HepG2 (cell line): ENCODE data around the gene CLCN1. TPM values are rescaled to one million over a fixed set of nuclear protein-coding genes. Genes with fewer than 3 reads are reported as not detected.
A peak's percentile ranks its signal among the peaks of the same experiment; 100 is the strongest.

ENCODE experiments used
- ATAC-seq: fragments of 200-7000 bp; cut with Tn5 transposase; 3 replicates; pipeline ENCODE4 v1.9.1; 2020; ENCODE audit warnings: mild to moderate bottlenecking, moderate library complexity
- BruUV-seq: library from RNA; stranded (reverse); fragments of 400-500 nt; replicated peaks from 2 replicates; lab custom pipeline; 2021; lab: Mats Ljungman, UMichigan
- CTCF ChIA-PET: fragments of 300-600 bp; formaldehyde crosslinking; extraction: SDS; loops from one replicate; lab custom pipeline; 2021; ENCODE audit warnings: low total read pairs, inconsistent platforms, low intra/inter-chr PET ratio; lab: Yijun Ruan, JAX
- POLR2A ChIA-PET: fragments of 350-600 bp; sonication (Branson Sonifier 250); formaldehyde crosslinking; loops from one replicate; lab custom pipeline; 2020; ENCODE audit warnings: antibody characterized with exemption, inconsistent platforms; lab: Yijun Ruan, JAX
- DNase-seq: peaks from one replicate; pipeline ENCODE4 v3.0.0-alpha.2; 2015; ENCODE audit warnings: low spot score
- FAIRE-seq: peaks from 3 replicates; lab custom pipeline; 2011; peaks lifted over from hg19 to GRCh38; lab: Jason Lieb, UNC
- H2AFZ ChIP-seq: one replicate; pipeline ENCODE4 v1.6.1; 2011; ENCODE audit warnings: low read length, inconsistent platforms
- H3K27ac ChIP-seq: fragments of 300-600 bp; 3 replicates; pipeline ENCODE4 v1.8.0; 2011; ENCODE audit warnings: mixed run types, mild to moderate bottlenecking, mixed read lengths, low read length, inconsistent platforms; ENCODE audit not compliant: insufficient read depth; ENCODE audit errors: extremely low read length
- H3K27me3 ChIP-seq, 2 experiments: fragments of 200-600 bp in 1 of 2; 2 replicates in 1 of 2; 3 replicates in 1 of 2; pipeline versions ENCODE4 v1.6.0 to v1.8.0; 2011; ENCODE audit warnings: low read length in 2 of 2, mild to moderate bottlenecking in 2 of 2, moderate library complexity in 2 of 2, inconsistent platforms in 1 of 2; ENCODE audit not compliant: insufficient read depth in 2 of 2, control insufficient read depth in 1 of 2
- H3K36me3 ChIP-seq, 2 experiments: fragments of 200-600 bp in 1 of 2; replicated peaks in 1 of 2; 2 replicates in 1 of 2; 3 replicates in 1 of 2; pipeline versions ENCODE4 v1.5.1 to v1.8.0; 2011; ENCODE audit warnings: low read length in 2 of 2, inconsistent platforms in 1 of 2; ENCODE audit not compliant: insufficient read depth in 2 of 2, control insufficient read depth in 1 of 2
- H3K4me1 ChIP-seq: 2 replicates; pipeline ENCODE4 v1.5.1; 2012; ENCODE audit warnings: low read length, inconsistent platforms; ENCODE audit not compliant: insufficient read depth
- H3K4me2 ChIP-seq: 2 replicates; pipeline ENCODE4 v1.6.0; 2011; ENCODE audit warnings: low read depth, low read length, inconsistent platforms
- H3K4me3 ChIP-seq, 3 experiments: fragments of 200-600 bp in 1 of 3; sonication (generic), shearing (Covaris generic) in 1 of 3; replicated peaks in 1 of 3; 2 replicates each; pipeline ENCODE4 v1.5.1; 2011 to 2016; ENCODE audit warnings: low read length in 3 of 3, inconsistent platforms in 2 of 3, low read depth in 2 of 3, mild to moderate bottlenecking in 2 of 3, control low read depth in 1 of 3, mixed read lengths in 1 of 3; ENCODE audit not compliant: insufficient read depth in 1 of 3
- H3K79me2 ChIP-seq: one replicate; pipeline ENCODE4 v1.6.1; 2011; ENCODE audit warnings: low read length, inconsistent platforms; ENCODE audit not compliant: insufficient read depth
- H3K9ac ChIP-seq: 2 replicates; pipeline ENCODE4 v1.6.0; 2011; ENCODE audit warnings: mild to moderate bottlenecking, low read depth, low read length, inconsistent platforms; ENCODE audit not compliant: insufficient read depth
- H3K9me3 ChIP-seq: 2 replicates; pipeline ENCODE4 v1.5.1; 2012; ENCODE audit warnings: mild to moderate bottlenecking, low read length
- H4K20me1 ChIP-seq: 2 replicates; pipeline ENCODE4 v1.6.0; 2011; ENCODE audit warnings: inconsistent platforms, mild to moderate bottlenecking, low read length, moderate library complexity; ENCODE audit not compliant: insufficient read depth
- HOMEZ ChIP-seq: IDR thresholded peaks from 2 replicates; pipeline ENCODE4 v1.6.1; 2016; ENCODE audit warnings: low read depth
- HOXA7 ChIP-seq: sonication (generic); formaldehyde crosslinking; IDR thresholded peaks from 2 replicates; pipeline ENCODE4 v1.8.1; 2022; ENCODE audit warnings: mild to moderate bottlenecking, missing genetic modification reagents, moderate library complexity
- MLXIP ChIP-seq: sonication (generic); formaldehyde crosslinking; IDR thresholded peaks from 2 replicates; pipeline ENCODE4 v1.9.0; 2021; ENCODE audit warnings: missing genetic modification reagents, borderline replicate concordance
- MTF2 ChIP-seq: sonication (generic); formaldehyde crosslinking; IDR thresholded peaks from 2 replicates; pipeline ENCODE4 v1.5.0; 2020; ENCODE audit warnings: missing genetic modification reagents, borderline replicate concordance
- NR2F1 ChIP-seq, 2 experiments: fragments of 450-650 bp in 1 of 2; formaldehyde crosslinking in 1 of 2; IDR thresholded peaks; 2 replicates each; pipeline versions ENCODE4 v1.5.0 to v1.6.1; 2016 to 2020; ENCODE audit warnings: mild to moderate bottlenecking in 1 of 2, missing compliant biosample characterization in 1 of 2, missing genetic modification reagents in 1 of 2, moderate library complexity in 1 of 2
- SMAD3 ChIP-seq: sonication (generic); formaldehyde crosslinking; IDR thresholded peaks from 2 replicates; pipeline ENCODE4 v1.4.0; 2020; ENCODE audit warnings: missing genetic modification reagents
- TCF7 ChIP-seq: sonication (generic); IDR thresholded peaks from 2 replicates; pipeline ENCODE4 v1.6.1; 2016; ENCODE audit warnings: antibody characterized with exemption, low read depth
- ZKSCAN5 ChIP-seq: sonication (generic); formaldehyde crosslinking; IDR thresholded peaks from 2 replicates; pipeline ENCODE4 v1.5.1; 2020; ENCODE audit warnings: mild to moderate bottlenecking, missing genetic modification reagents
- ZNF251 ChIP-seq: sonication (generic); formaldehyde crosslinking; IDR thresholded peaks from 2 replicates; pipeline ENCODE4 v1.9.0; 2021; ENCODE audit warnings: mild to moderate bottlenecking, missing genetic modification reagents
- ZNF30 ChIP-seq: sonication (generic); formaldehyde crosslinking; IDR thresholded peaks from 2 replicates; pipeline ENCODE4 v1.5.0; 2020; ENCODE audit warnings: mild to moderate bottlenecking, missing genetic modification reagents
- ZNF33A ChIP-seq: sonication (generic); formaldehyde crosslinking; IDR thresholded peaks from 2 replicates; pipeline ENCODE4 v1.5.1; 2020; ENCODE audit warnings: missing genetic modification reagents, mild to moderate bottlenecking, moderate library complexity, borderline replicate concordance
- ZNF749 ChIP-seq: sonication (generic); formaldehyde crosslinking; IDR thresholded peaks from 2 replicates; pipeline ENCODE4 v1.8.0; 2022; ENCODE audit warnings: mild to moderate bottlenecking, missing genetic modification reagents, moderate library complexity, borderline replicate concordance
- ZNF761 ChIP-seq: sonication (generic); formaldehyde crosslinking; conservative IDR thresholded peaks from 2 replicates; pipeline ENCODE4 v1.4.0; 2020; ENCODE audit warnings: mild to moderate bottlenecking, missing genetic modification reagents
- ZNF788 ChIP-seq: sonication (generic); formaldehyde crosslinking; IDR thresholded peaks from 2 replicates; pipeline ENCODE4 v1.5.0; 2020; ENCODE audit warnings: mild to moderate bottlenecking, missing genetic modification reagents, borderline replicate concordance
- WGBS: methylation state at CpG from one replicate; pipeline ENCODE4 v1.1.6; 2017; ENCODE audit warnings: low lambda C conversion rate; 5-methylcytosine and 5-hydroxymethylcytosine counted together
- in situ Hi-C: cut with HindIII; loops from 2 replicates; pipeline ENCODE4 v1.10.0; 2017; ENCODE audit warnings: low pct_unique_long_range_greater_than_20kb; ENCODE audit not compliant: extremely low pct_ligation_motif_present
- intact Hi-C: fragments of 100-400 bp; cut with micrococcal nuclease; formaldehyde crosslinking; loops from one replicate; pipeline ENCODE4 v1.10.0; 2022; ENCODE audit not compliant: unreplicated experiment
- polyA plus RNA-seq, 8 experiments: library from polyadenylated mRNA; depleted of rRNA in 3 of 8; stranded (reverse) in 7 of 8; unstranded in 1 of 8; fragments of >200 nt; fragmentation: Illumina TruSeq in 4 of 8; extraction: Trizol in 4 of 8; gene quantifications; 2 replicates each; pipeline versions ENCODE4 v1.2.1 to v1.2.3, GENCODE V29; 2011 to 2016; ENCODE audit warnings: low read depth in 4 of 8, missing spikeins in 1 of 8, mixed read lengths in 1 of 8; ENCODE audit not compliant: insufficient read depth in 1 of 8
- total RNA-seq, 5 experiments: library from RNA; depleted of rRNA; stranded (reverse); fragments of >200 nt; fragmentation: Illumina TruSeq; extraction: Trizol; gene quantifications; 2 replicates each; pipeline ENCODE4 v1.2.3, GENCODE V29; 2016; ENCODE audit warnings: low read depth in 1 of 5

Gene CLCN1
- total and polyA plus RNA-seq, 2 of the 13 experiments (the other 11 are each of a cell fraction or from before 2014, with no cell fraction given): 0.01 TPM; not detected in 1

GRCh38 chr7:143290293-143290692 is 25.6 kb upstream of the CLCN1 start:
- FAIRE-seq: no peak
- H3K9me3 ChIP-seq: no peaks in the 10 kb centered on the region
- H3K27ac ChIP-seq: no peak overlapping the region
- intact Hi-C loops: no loop called here
- ATAC-seq: no peak
- TF ChIP-seq ZKSCAN5: no peak
- no peak for TF ChIP-seq ZNF749
- TF ChIP-seq HOXA7: no peak
- TF ChIP-seq, all 625 proteins: peak for 0
- Histone ChIP-seq H3K4me3 (peak overlapping the region in 1 of 3 experiments; percentile 10; a peak in 1 of 6 replicates), H4K20me1 (no peaks in the 10 kb centered on the region), H3K36me3 (peaks cover 13 to 36% of the 10 kb centered on the region in 2 experiments), H3K9ac (no peak overlapping the region), H3K4me2 (peak overlapping the region; percentile 96), H3K79me2 (peaks cover 26% of the 10 kb centered on the region), H3K27me3 (no peaks in the 10 kb centered on the region; a peak in 1 of 5 replicates), H3K4me1 (peaks cover 50% of the 10 kb centered on the region), H2AFZ (no peak overlapping the region)
- POLR2A ChIA-PET: interaction anchor here (1.1 kb wide), 1 partner anchor 27 kb away, joined by 4 read pairs; the partner anchor contains the start of gene GSTK1
- in situ Hi-C loops: no loop called here
- CTCF ChIA-PET: interaction anchor here (3.1 kb wide), 1 partner anchor 50 kb away, joined by 7 read pairs; no protein-coding TSS in a partner anchor
- 88% methylated on average over 4 of the region's 4 CpGs for WGBS
- DNase-seq: no peak
- no TSS peak for BruUV-seq

- Histone ChIP-seq H3K4me3 (no peak overlapping the region), H3K36me3 (peaks cover 16 to 55% of the 10 kb centered on the region in 2 experiments), H4K20me1 (no peaks in the 10 kb centered on the region), H3K4me1 (peaks cover 24% of the 10 kb centered on the region), H3K9ac (no peak overlapping the region), H3K27me3 (no peaks in the 10 kb centered on the region; a peak in 1 of 5 replicates), H3K27ac (no peak overlapping the region), H3K4me2 (no peak overlapping the region), H2AFZ (no peak overlapping the region), H3K79me2 (peaks cover 26% of the 10 kb centered on the region), H3K9me3 (no peaks in the 10 kb centered on the region)
- intact Hi-C loops (no loop called here), in situ Hi-C loops (no loop called here)
- ChIA-PET POLR2A (no interaction called here), CTCF (no interaction called here)
- DNase-seq (no peak), FAIRE-seq (no peak), ATAC-seq (no peak)
- BruUV-seq: no TSS peak
- 95% methylated on average over 5 of the region's 5 CpGs for WGBS
- TF ChIP-seq NR2F1 (CRISPR knock-in tag; IDR thresholded peaks at IDR 0.05): no peak
- no peak for TF ChIP-seq ZNF30 (CRISPR knock-in tag)
- no peak for TF ChIP-seq ZNF761
- TF ChIP-seq ZNF788 (CRISPR knock-in tag): no peak
- TF ChIP-seq MTF2 (CRISPR knock-in tag): no peak
- no peak for TF ChIP-seq ZNF251 (CRISPR knock-in tag)
- no peak for TF ChIP-seq MLXIP (CRISPR knock-in tag)
- TF ChIP-seq ZNF33A (CRISPR knock-in tag): no peak
- no peak for TF ChIP-seq HOMEZ (CRISPR knock-in tag)
- TF ChIP-seq TCF7: no peak
- TF ChIP-seq SMAD3 (CRISPR knock-in tag): no peak
Measured at GRCh38 chr7:143292876-143293275, 23.0 kb upstream of the CLCN1 start.
